Adrenal gland (tissue), 5 donors: ENCODE measurements around the gene RPS15.

Experiments
- POLR2A ChIP-seq, 2 donors: fragments of 450-650 bp; IDR thresholded peaks; one replicate each; pipeline ENCODE4 v1.6.1; 2017; ENCODE audit warnings: antibody characterized with exemption in 2 of 2, mild to moderate bottlenecking in 2 of 2, moderate library complexity in 1 of 2
- TF ChIP-seq, protein P1 (sequence below), 6 experiments: fragments of 450-650 bp in 4 of 6; fragments of 200-600 bp in 2 of 6; sonication (generic) in 1 of 6; IDR thresholded peaks; 1 replicate in 5 of 6; 2 replicates in 1 of 6; pipeline versions ENCODE4 v1.5.1 to v1.8.0; 2016 to 2021; ENCODE audit warnings: antibody characterized with exemption in 6 of 6, mild to moderate bottlenecking in 2 of 6, moderate library complexity in 1 of 6
- donor health status: DM: no; HTN: no; CAD: no.

DNA sequence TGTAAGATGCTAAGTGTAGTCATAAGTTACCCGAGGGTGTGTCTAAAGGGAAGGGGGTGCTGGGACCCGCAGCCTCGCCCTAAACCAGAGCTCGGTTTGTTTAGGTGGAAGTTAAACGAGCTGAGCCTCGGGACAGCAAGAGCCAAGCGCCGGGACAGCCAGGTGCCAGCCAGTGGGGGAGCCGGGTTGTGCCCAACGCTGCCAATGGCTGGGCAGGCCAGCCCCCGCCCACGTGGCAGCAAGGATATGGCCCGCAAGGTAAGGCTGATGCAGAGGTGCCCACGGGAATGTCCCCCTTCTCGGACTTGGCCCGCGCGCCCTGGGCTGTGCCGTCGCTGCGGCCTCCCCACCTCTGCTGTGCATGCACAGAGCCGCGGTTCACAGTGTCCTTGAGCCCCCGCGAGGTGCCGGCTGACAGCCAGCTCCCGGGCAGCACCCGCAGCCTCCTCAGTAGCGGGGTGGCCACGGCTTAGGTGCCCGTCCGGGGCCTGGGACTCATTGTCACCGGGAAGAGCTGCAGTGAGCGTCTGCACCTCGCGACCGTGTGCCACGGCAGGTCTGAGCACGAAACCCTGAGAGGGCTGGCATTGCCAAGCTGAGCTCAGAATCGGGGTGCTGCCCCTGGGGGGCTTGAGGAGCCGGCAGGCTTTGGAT is 9.3 kb upstream of the RPS15 start:
- TF ChIP-seq POLR2A (IDR thresholded peaks at IDR 0.05), result no peak
- TF ChIP-seq, protein P1, sequence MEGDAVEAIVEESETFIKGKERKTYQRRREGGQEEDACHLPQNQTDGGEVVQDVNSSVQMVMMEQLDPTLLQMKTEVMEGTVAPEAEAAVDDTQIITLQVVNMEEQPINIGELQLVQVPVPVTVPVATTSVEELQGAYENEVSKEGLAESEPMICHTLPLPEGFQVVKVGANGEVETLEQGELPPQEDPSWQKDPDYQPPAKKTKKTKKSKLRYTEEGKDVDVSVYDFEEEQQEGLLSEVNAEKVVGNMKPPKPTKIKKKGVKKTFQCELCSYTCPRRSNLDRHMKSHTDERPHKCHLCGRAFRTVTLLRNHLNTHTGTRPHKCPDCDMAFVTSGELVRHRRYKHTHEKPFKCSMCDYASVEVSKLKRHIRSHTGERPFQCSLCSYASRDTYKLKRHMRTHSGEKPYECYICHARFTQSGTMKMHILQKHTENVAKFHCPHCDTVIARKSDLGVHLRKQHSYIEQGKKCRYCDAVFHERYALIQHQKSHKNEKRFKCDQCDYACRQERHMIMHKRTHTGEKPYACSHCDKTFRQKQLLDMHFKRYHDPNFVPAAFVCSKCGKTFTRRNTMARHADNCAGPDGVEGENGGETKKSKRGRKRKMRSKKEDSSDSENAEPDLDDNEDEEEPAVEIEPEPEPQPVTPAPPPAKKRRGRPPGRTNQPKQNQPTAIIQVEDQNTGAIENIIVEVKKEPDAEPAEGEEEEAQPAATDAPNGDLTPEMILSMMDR (IDR thresholded peaks at IDR 0.05), result no peak
